OCI-LY7 (cell line): Measurements from ENCODE around the gene KCNJ5. TPM values are rescaled to one million over a fixed set of nuclear protein-coding genes. Genes with fewer than 3 reads are reported as not detected.

Experiments
- BruUV-seq: library from RNA; stranded (reverse); fragments of 400-500 nt; replicated peaks from 2 replicates; lab custom pipeline; 2021; lab: Mats Ljungman, UMichigan
- CTCF ChIA-PET: fragments of 300-600 bp; sonication (Branson Sonifier 250); formaldehyde crosslinking; loops from one replicate; lab custom pipeline; 2022; ENCODE audit warnings: antibody characterized with exemption; ENCODE audit not compliant: unreplicated experiment; lab: Charles Lee
- POLR2A ChIA-PET: fragments of 300-600 bp; sonication (Branson Sonifier 250); formaldehyde crosslinking; loops from one replicate; lab custom pipeline; 2022; ENCODE audit warnings: antibody characterized with exemption; lab: Charles Lee
- DNase-seq: peaks from one replicate; pipeline ENCODE4 v3.0.0-alpha.2; 2015; ENCODE audit warnings: low spot score
- H2AFZ ChIP-seq: fragments of 200-600 bp; sonication (generic), shearing (Covaris generic); 2 replicates; pipeline ENCODE4 v1.6.1; 2014; ENCODE audit warnings: mild to moderate bottlenecking, antibody characterized with exemption, low read length, moderate library complexity
- H3K27ac ChIP-seq: fragments of 200-600 bp; sonication (generic); 2 replicates; pipeline ENCODE4 v1.5.1; 2014; ENCODE audit warnings: mixed run types, low read depth, mild to moderate bottlenecking, moderate library complexity, low read length, inconsistent platforms; ENCODE audit not compliant: poor library complexity, severe bottlenecking
- H3K36me3 ChIP-seq: fragments of 200-600 bp; sonication (generic); 2 replicates; pipeline ENCODE4 v1.6.1; 2014; ENCODE audit warnings: mild to moderate bottlenecking, antibody characterized with exemption, low read length, moderate library complexity, mixed read lengths; ENCODE audit not compliant: insufficient read depth
- H3K4me1 ChIP-seq: fragments of 200-600 bp; sonication (generic); 2 replicates; pipeline ENCODE4 v1.5.1; 2014; ENCODE audit warnings: mild to moderate bottlenecking, low read length; ENCODE audit not compliant: insufficient read depth, poor library complexity, severe bottlenecking
- H3K4me2 ChIP-seq: fragments of 200-600 bp; sonication (generic); 2 replicates; pipeline ENCODE4 v1.6.1; 2014; ENCODE audit warnings: mild to moderate bottlenecking, low read length
- H3K4me3 ChIP-seq: fragments of 200-600 bp; sonication (generic); 2 replicates; pipeline ENCODE4 v1.5.1; 2014; ENCODE audit warnings: mild to moderate bottlenecking, low read depth, low read length; ENCODE audit not compliant: poor library complexity, severe bottlenecking
- H3K79me2 ChIP-seq: fragments of 200-600 bp; sonication (generic); 2 replicates; pipeline ENCODE4 v1.6.1; 2016; ENCODE audit warnings: low read depth, mild to moderate bottlenecking, low read length, moderate library complexity, mixed read lengths; ENCODE audit not compliant: insufficient read depth
- H3K9me2 ChIP-seq: fragments of 200-600 bp; sonication (generic); 2 replicates; pipeline ENCODE4 v1.6.1; 2016; ENCODE audit warnings: mild to moderate bottlenecking, low read length, mixed read lengths; ENCODE audit not compliant: insufficient read depth
- H3K9me3 ChIP-seq: fragments of 200-600 bp; sonication (generic); 2 replicates; pipeline ENCODE4 v1.6.1; 2014; ENCODE audit warnings: mild to moderate bottlenecking, mixed run types, low read length, mixed read lengths
- H4K20me1 ChIP-seq: fragments of 200-600 bp; sonication (generic); 2 replicates; pipeline ENCODE4 v1.6.1; 2014; ENCODE audit warnings: mild to moderate bottlenecking, antibody characterized with exemption, low read length, moderate library complexity, mixed read lengths; ENCODE audit not compliant: insufficient read depth
- CTCF ChIP-seq: fragments of 200-600 bp; sonication (generic); conservative IDR thresholded peaks from 2 replicates; pipeline ENCODE4 v1.5.1; 2014; ENCODE audit warnings: mild to moderate bottlenecking, antibody characterized with exemption, low read length, moderate library complexity, mixed read lengths
- EZH2phosphoT487 ChIP-seq: fragments of 200-600 bp; sonication (generic); IDR thresholded peaks from 2 replicates; pipeline ENCODE4 v1.6.1; 2018; ENCODE audit warnings: low read depth, borderline replicate concordance, mild to moderate bottlenecking, mixed run types, antibody characterized with exemption, low read length, moderate library complexity, mixed read lengths
- intact Hi-C: fragments of 100-400 bp; cut with micrococcal nuclease; formaldehyde crosslinking; loops from one replicate; pipeline ENCODE4 v1.10.0; 2022; ENCODE audit not compliant: unreplicated experiment
- total RNA-seq, 2 experiments: library from RNA; depleted of rRNA in 1 of 2; stranded (reverse); fragments of >200 nt in 1 of 2; shearing (Covaris generic) in 1 of 2; gene quantifications; 2 replicates each; pipeline ENCODE4 v1.2.3, GENCODE V29; 2014 to 2022

KCNJ5 gene
- total RNA-seq, 2 experiments from 2014 or later = not detected

- TF ChIP-seq CTCF (no peak), EZH2phosphoT487 (no peak)
- no peaks in the 10 kb centered on the region for H4K20me1 ChIP-seq
- no TSS peak for BruUV-seq
- H2AFZ ChIP-seq = no peak overlapping the region
- no peaks in the 10 kb centered on the region for H3K79me2 ChIP-seq
- no peaks in the 10 kb centered on the region for H3K9me2 ChIP-seq
- no peaks in the 10 kb centered on the region for H3K4me1 ChIP-seq
- DNase-seq = no peak
- POLR2A ChIA-PET = no interaction called here
- H3K4me3 ChIP-seq = no peak overlapping the region
- H3K4me2 ChIP-seq = no peak overlapping the region
- H3K36me3 ChIP-seq = no peaks in the 10 kb centered on the region
- intact Hi-C loops = no loop called here
- no peaks in the 10 kb centered on the region for H3K9me3 ChIP-seq
- H3K27ac ChIP-seq = no peak overlapping the region
- CTCF ChIA-PET = no interaction called here
Observed at GRCh38 chr11:128964463-128964930, 73.3 kb downstream of the KCNJ5 start.

GRCh38 chr11:128965485-128965884, 74.3 kb downstream of the KCNJ5 start:
- Histone ChIP-seq H3K9me3 (no peaks in the 10 kb centered on the region), H3K27ac (no peak overlapping the region), H3K9me2 (no peaks in the 10 kb centered on the region), H3K79me2 (no peaks in the 10 kb centered on the region), H2AFZ (no peak overlapping the region), H3K36me3 (no peaks in the 10 kb centered on the region), H3K4me2 (no peak overlapping the region), H3K4me1 (no peaks in the 10 kb centered on the region), H4K20me1 (no peaks in the 10 kb centered on the region), H3K4me3 (no peak overlapping the region)
- POLR2A ChIA-PET = no interaction called here
- no peak for TF ChIP-seq CTCF
- no peak for TF ChIP-seq EZH2phosphoT487
- no peak for DNase-seq
- CTCF ChIA-PET = interaction anchor here (0.6 kb wide), 1 partner anchor 132 kb away, joined by 3 read pairs; no protein-coding TSS in a partner anchor
- intact Hi-C loops = no loop called here
- BruUV-seq = no TSS peak

- Histone ChIP-seq H3K4me2 (no peak overlapping the region), H3K36me3 (no peaks in the 10 kb centered on the region), H3K9me2 (no peaks in the 10 kb centered on the region), H3K4me1 (no peaks in the 10 kb centered on the region), H3K4me3 (no peak overlapping the region), H4K20me1 (no peaks in the 10 kb centered on the region), H3K27ac (no peak overlapping the region), H3K9me3 (no peaks in the 10 kb centered on the region), H3K79me2 (no peaks in the 10 kb centered on the region), H2AFZ (no peak overlapping the region)
- no peak for TF ChIP-seq CTCF
- ChIA-PET POLR2A (no interaction called here), CTCF (no interaction called here)
- DNase-seq = no peak
- intact Hi-C loops = no loop called here
- no TSS peak for BruUV-seq
Observed at GRCh38 chr11:128967578-128967977, 76.4 kb downstream of the KCNJ5 start.
